GM15510 (cell line): ENCODE results near the gene C1orf232.

Experiments
- POLR2A ChIP-seq: IDR thresholded peaks from 3 replicates; pipeline ENCODE4 v1.6.1; 2011; ENCODE audit warnings: borderline replicate concordance; ENCODE audit not compliant: insufficient read length; ENCODE audit errors: extremely low read depth

The C1orf232 gene

GRCh38 chr1:26124418-26125331, 44.1 kb downstream of the C1orf232 start:
- no peak for TF ChIP-seq POLR2A

DNA sequence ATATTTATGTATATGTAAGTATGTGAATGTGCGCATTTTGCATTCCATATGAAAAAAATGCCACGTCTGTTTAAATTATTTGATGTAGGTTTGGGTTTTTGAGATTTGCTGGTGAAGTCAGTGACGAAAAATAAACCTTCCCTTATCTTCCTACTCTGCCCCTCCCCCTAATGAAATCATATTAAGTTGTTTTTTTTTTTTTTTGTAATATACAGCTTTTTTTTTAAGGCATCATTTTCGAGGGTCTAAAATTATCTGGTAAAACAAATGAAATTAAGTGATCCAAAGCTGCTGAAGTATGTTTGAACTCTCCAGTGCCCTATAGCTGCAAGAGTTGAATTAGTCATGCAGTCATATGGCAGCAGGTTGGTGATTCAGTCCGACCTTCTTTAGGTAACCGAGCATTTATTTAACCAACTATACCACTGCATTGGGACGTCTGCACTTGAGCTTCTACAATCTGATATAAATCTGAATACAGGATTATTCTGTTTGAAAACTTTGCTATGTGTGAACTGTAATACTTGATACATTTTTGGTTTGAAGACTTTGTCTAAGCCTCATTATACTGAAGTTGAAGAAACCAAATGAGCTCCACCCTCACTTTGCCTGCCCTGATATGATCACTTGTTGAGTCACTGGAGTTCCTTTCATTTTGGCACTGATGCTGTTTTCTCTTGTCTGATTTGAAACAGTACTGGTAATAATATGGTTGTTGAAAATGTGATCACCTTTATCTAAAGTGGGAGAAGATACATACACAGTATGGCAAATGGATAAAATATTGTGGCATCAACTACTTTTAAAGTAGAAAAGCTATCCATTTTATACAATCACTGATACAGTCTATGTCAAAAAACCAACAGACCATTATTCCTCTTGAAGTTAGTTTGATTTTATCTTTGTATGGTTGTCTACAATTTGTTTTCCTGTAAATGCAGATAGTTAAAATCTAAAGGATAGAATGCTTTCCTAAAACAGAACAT, 45.5 kb downstream of the C1orf232 start:
- TF ChIP-seq POLR2A, result no peak

DNA sequence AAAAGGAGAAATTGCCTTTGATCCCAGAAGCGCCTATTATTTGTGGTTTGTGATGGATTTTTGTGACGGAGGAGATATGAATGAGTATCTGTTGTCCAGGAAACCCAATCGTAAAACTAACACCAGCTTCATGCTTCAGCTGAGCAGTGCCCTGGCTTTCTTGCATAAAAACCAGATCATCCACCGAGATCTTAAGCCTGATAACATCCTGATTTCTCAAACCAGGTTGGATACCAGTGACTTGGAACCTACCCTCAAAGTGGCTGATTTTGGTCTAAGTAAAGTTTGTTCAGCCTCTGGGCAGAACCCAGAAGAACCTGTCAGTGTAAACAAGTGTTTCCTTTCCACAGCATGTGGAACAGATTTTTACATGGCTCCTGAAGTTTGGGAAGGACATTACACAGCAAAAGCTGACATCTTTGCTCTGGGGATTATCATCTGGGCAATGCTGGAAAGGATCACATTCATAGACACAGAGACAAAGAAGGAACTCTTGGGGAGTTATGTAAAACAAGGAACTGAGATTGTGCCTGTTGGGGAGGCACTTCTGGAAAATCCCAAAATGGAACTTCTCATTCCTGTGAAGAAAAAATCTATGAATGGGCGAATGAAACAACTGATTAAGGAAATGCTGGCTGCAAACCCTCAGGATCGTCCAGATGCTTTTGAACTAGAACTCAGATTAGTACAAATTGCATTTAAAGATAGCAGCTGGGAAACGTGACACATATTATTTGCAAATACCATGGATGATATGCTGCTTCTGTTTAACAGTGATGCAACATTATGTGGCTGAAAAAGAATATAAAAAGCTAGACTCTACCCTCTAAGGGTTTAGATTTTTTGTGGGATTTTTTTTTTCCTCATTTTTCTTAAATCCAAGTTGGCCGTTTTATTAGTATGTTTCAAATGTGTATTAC, 46.6 kb downstream of the C1orf232 start:
- no peak for TF ChIP-seq POLR2A

DNA sequence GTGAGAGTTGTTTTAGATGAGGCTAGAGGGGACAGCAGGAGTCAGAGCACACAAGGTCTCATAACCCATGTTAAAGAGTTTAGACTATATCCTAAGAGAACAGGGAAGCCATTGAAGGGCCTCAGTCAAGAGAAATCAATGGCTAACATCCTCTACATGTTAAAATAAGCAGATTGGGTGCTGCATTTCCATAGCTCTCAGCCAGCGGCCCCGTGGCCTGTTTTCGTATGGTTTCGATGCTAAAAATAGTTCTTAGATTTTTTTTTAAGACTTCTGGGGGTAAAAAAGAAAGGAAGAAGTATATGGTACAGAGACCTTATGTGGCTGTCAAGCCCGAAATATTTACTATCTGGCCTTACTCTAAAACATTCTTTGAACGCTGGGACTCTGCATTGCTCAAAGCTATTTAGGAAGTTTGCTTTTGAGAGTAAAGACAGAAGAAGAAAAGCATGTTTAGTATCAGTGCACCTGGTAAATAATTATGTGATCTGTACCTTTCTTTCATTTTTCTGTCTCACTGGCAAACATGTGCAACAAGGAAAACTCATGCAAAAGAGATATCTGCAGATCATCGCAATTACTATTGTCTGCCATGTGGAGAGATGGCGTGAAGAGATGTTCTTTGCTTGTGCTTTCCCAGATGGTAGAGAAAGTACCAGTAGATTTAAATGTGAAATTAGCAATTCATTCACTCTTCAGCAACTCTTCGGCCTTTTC, 48.7 kb downstream of the C1orf232 start:
- no peak for TF ChIP-seq POLR2A

DNA sequence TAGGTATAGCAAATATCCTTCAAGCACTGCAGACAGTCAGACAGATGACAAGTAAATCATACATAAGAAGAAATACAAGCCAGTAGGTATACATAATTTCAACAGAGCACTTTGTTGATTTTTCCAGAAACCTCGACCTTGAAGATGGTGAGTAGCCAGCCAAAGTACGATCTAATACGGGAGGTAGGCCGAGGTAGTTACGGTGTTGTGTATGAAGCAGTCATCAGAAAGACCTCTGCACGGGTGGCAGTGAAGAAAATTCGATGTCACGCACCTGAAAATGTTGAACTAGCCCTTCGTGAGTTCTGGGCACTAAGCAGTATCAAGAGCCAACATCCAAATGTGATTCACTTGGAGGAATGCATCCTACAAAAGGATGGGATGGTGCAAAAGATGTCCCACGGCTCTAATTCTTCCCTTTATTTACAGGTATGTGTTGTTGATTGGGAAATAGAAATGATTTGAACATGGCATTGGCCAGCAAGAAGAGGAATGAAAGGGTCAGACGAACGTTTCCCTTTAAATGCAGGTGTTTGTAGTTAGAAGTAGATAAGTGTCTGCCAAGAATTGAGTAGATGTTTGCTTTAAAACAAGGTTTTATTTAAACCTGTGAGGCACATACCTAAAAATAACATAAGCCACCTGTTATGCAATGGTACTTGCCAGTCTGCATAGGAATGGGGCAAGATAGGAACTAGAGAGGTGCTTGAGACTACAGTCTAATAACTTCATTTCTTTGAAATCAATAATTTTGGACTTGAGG, 54.4 kb downstream of the C1orf232 start:
- TF ChIP-seq POLR2A, result no peak
